Liver (tissue), 3 donors: Measurements from ENCODE around the gene TMTC4.
A peak's percentile ranks its signal among the peaks of the same experiment; 100 is the strongest.

Experiments
- GABPA ChIP-seq, 2 donors: IDR thresholded peaks in 1 of 2; conservative IDR thresholded peaks in 1 of 2; 2 replicates each; pipeline ENCODE4 v1.6.1; 2016; ENCODE audit warnings: antibody characterized with exemption in 2 of 2, mild to moderate bottlenecking in 1 of 2, moderate library complexity in 1 of 2
- JUND ChIP-seq, 2 donors: IDR thresholded peaks; 2 replicates each; pipeline ENCODE4 v1.6.1; 2016; ENCODE audit warnings: antibody characterized with exemption in 2 of 2
- RAD21 ChIP-seq, 2 donors: IDR thresholded peaks; 2 replicates each; pipeline ENCODE4 v1.6.1; 2016; ENCODE audit warnings: antibody characterized with exemption in 2 of 2, mild to moderate bottlenecking in 2 of 2
- SP1 ChIP-seq: IDR thresholded peaks from 2 replicates; pipeline ENCODE4 v1.6.1; 2018; ENCODE audit warnings: antibody characterized with exemption, mild to moderate bottlenecking
- TAF1 ChIP-seq: conservative IDR thresholded peaks from 2 replicates; pipeline ENCODE4 v1.6.1; 2016; ENCODE audit warnings: antibody characterized with exemption, mild to moderate bottlenecking
- YY1 ChIP-seq: IDR thresholded peaks from 2 replicates; pipeline ENCODE4 v1.6.1; 2016; ENCODE audit warnings: antibody characterized with exemption, mild to moderate bottlenecking
- TF ChIP-seq, protein P1 (sequence below): IDR thresholded peaks from 2 replicates; pipeline ENCODE4 v1.6.1; 2016; ENCODE audit warnings: antibody characterized with exemption
- TF ChIP-seq, protein P2 (sequence below): IDR thresholded peaks from 2 replicates; pipeline ENCODE4 v1.6.1; 2016; ENCODE audit warnings: antibody characterized with exemption, mild to moderate bottlenecking
- TF ChIP-seq, protein P3 (sequence below): fragments of 150-350 bp; IDR thresholded peaks from 2 replicates; pipeline ENCODE4 v1.5.1; 2017; ENCODE audit warnings: improper control_type of control experiment, low read depth, low read length; ENCODE audit not compliant: missing input control
- TF ChIP-seq, protein P4 (sequence below): IDR thresholded peaks from 2 replicates; pipeline ENCODE4 v1.6.1; 2016; ENCODE audit warnings: antibody characterized with exemption
- TF ChIP-seq, protein P5 (sequence below): IDR thresholded peaks from 2 replicates; pipeline ENCODE4 v1.6.1; 2016; ENCODE audit warnings: antibody characterized with exemption
- donor health status: healthy.
- donor health status: healthy.

DNA sequence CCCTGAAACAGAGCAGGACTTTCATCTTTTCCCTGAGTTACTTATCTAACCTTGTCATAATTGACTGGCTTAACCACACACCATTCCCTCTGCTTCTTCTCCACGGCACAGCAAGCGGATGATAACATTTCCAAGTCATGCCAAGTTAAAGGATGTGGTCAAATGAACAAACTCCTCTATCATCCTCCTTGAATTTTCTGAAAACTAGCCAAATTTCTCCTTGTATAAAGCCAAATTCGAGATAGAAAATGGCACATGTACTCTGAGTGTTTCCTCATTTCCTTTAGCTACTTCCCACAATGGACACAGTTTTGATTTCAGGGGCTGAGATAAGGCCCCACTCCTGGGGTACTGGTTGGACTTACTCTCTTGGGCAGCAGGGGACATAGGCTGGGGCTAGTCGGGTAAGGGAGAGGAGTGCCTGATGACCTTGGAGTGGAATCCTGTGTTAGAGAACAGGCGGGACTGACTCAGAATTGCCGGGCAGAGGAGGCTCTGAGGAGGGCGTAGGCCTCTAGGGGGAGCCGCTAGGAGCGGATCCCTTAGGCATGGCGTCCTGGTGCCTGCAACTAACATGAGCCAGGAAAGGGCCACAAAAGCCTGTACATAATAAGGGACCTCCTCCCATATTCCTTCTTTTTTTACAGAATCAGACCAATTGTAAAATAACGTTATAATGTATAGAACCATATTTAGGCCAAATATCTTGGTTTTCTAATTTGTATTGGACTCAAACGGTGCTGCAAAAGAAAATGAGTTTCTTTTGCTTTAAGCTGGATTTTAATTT, 20.3 kb upstream of the TMTC4 start:
- TF ChIP-seq, protein P1, sequence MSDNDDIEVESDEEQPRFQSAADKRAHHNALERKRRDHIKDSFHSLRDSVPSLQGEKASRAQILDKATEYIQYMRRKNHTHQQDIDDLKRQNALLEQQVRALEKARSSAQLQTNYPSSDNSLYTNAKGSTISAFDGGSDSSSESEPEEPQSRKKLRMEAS: no peak
- TF ChIP-seq, protein P2, sequence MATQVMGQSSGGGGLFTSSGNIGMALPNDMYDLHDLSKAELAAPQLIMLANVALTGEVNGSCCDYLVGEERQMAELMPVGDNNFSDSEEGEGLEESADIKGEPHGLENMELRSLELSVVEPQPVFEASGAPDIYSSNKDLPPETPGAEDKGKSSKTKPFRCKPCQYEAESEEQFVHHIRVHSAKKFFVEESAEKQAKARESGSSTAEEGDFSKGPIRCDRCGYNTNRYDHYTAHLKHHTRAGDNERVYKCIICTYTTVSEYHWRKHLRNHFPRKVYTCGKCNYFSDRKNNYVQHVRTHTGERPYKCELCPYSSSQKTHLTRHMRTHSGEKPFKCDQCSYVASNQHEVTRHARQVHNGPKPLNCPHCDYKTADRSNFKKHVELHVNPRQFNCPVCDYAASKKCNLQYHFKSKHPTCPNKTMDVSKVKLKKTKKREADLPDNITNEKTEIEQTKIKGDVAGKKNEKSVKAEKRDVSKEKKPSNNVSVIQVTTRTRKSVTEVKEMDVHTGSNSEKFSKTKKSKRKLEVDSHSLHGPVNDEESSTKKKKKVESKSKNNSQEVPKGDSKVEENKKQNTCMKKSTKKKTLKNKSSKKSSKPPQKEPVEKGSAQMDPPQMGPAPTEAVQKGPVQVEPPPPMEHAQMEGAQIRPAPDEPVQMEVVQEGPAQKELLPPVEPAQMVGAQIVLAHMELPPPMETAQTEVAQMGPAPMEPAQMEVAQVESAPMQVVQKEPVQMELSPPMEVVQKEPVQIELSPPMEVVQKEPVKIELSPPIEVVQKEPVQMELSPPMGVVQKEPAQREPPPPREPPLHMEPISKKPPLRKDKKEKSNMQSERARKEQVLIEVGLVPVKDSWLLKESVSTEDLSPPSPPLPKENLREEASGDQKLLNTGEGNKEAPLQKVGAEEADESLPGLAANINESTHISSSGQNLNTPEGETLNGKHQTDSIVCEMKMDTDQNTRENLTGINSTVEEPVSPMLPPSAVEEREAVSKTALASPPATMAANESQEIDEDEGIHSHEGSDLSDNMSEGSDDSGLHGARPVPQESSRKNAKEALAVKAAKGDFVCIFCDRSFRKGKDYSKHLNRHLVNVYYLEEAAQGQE: no peak
- TF ChIP-seq, protein P3, sequence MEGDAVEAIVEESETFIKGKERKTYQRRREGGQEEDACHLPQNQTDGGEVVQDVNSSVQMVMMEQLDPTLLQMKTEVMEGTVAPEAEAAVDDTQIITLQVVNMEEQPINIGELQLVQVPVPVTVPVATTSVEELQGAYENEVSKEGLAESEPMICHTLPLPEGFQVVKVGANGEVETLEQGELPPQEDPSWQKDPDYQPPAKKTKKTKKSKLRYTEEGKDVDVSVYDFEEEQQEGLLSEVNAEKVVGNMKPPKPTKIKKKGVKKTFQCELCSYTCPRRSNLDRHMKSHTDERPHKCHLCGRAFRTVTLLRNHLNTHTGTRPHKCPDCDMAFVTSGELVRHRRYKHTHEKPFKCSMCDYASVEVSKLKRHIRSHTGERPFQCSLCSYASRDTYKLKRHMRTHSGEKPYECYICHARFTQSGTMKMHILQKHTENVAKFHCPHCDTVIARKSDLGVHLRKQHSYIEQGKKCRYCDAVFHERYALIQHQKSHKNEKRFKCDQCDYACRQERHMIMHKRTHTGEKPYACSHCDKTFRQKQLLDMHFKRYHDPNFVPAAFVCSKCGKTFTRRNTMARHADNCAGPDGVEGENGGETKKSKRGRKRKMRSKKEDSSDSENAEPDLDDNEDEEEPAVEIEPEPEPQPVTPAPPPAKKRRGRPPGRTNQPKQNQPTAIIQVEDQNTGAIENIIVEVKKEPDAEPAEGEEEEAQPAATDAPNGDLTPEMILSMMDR: peak; percentile 16
- TF ChIP-seq, protein P4, sequence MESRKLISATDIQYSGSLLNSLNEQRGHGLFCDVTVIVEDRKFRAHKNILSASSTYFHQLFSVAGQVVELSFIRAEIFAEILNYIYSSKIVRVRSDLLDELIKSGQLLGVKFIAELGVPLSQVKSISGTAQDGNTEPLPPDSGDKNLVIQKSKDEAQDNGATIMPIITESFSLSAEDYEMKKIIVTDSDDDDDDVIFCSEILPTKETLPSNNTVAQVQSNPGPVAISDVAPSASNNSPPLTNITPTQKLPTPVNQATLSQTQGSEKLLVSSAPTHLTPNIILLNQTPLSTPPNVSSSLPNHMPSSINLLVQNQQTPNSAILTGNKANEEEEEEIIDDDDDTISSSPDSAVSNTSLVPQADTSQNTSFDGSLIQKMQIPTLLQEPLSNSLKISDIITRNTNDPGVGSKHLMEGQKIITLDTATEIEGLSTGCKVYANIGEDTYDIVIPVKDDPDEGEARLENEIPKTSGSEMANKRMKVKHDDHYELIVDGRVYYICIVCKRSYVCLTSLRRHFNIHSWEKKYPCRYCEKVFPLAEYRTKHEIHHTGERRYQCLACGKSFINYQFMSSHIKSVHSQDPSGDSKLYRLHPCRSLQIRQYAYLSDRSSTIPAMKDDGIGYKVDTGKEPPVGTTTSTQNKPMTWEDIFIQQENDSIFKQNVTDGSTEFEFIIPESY: no peak
- TF ChIP-seq, protein P5, sequence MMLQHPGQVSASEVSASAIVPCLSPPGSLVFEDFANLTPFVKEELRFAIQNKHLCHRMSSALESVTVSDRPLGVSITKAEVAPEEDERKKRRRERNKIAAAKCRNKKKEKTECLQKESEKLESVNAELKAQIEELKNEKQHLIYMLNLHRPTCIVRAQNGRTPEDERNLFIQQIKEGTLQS: no peak
- TF ChIP-seq TAF1 (no peak), GABPA (IDR thresholded peaks at IDR 0.05 in 1 of 2, conservative IDR thresholded peaks at IDR 0.05 in 1 of 2) (no peak), JUND (IDR thresholded peaks at IDR 0.05) (no peak), YY1 (no peak), SP1 (no peak), RAD21 (IDR thresholded peaks at IDR 0.05) (peak; percentile 33 to 63)
